ENCODE results near the gene LAMC3. TPM values are rescaled to one million over a fixed set of nuclear protein-coding genes. Genes with fewer than 3 reads are reported as not detected.

The LAMC3 gene
- total and polyA plus RNA-seq, 2 experiments from 2014 or later: not detected

GRCh38 chr9:131028221-131028884, 19.4 kb downstream of the LAMC3 start:
- Histone ChIP-seq H3K4me3 (no peak overlapping the region), H3K27me3 (replicated peaks; ENCODE audit: insufficient read depth) (peaks cover 7% of the 10 kb centered on the region; the same call in 1 of the 2 replicates), H4K20me1 (ENCODE audit: insufficient read depth) (no peaks in the 10 kb centered on the region), H3K4me2 (ENCODE audit: unreplicated experiment) (no peak overlapping the region), H3K36me3 (ENCODE audit: low read depth) (no peaks in the 10 kb centered on the region), H3F3A (ENCODE audit: insufficient read depth) (no peaks in the 10 kb centered on the region), H3K4me1 (ENCODE audit: insufficient read depth) (no peaks in the 10 kb centered on the region), H3K79me2 (ENCODE audit: insufficient read depth) (no peaks in the 10 kb centered on the region), H3K9me3 (ENCODE audit: low read depth) (no peaks in the 10 kb centered on the region), H3K9ac (no peak overlapping the region), H3K27ac (no peak overlapping the region), H2AFZ (no peak overlapping the region), H3K9me2 (ENCODE audit: insufficient read depth) (no peaks in the 10 kb centered on the region)
- TF ChIP-seq EZH2 (IDR thresholded peaks at IDR 0.05; ENCODE audit: insufficient read depth, poor library complexity, severe bottlenecking): no peak
- no peak for TF ChIP-seq EZH2phosphoT487 (IDR thresholded peaks at IDR 0.05; ENCODE audit: insufficient read depth, low read depth)
- WGBS, 2 experiments (ENCODE audit: low coverage in 1 of 2, low lambda C conversion rate in 2 of 2, missing lambda C conversion rate in 2 of 2): 60% methylated on average over 24 of the region's 24 CpGs
- DNase-seq: no peak
- in situ Hi-C loops (cut with MboI): no loop called here

GRCh38 chr9:131028931-131029573, 20.1 kb downstream of the LAMC3 start:
- Histone ChIP-seq H3F3A (ENCODE audit: insufficient read depth) (no peaks in the 10 kb centered on the region), H3K27me3 (replicated peaks; ENCODE audit: insufficient read depth) (peaks cover 7% of the 10 kb centered on the region; the same call in 1 of the 2 replicates), H3K4me1 (ENCODE audit: insufficient read depth) (no peaks in the 10 kb centered on the region), H2AFZ (no peak overlapping the region), H3K9me2 (ENCODE audit: insufficient read depth) (no peaks in the 10 kb centered on the region), H3K9ac (no peak overlapping the region), H3K36me3 (ENCODE audit: low read depth) (no peaks in the 10 kb centered on the region), H3K27ac (no peak overlapping the region), H3K4me2 (ENCODE audit: unreplicated experiment) (no peak overlapping the region), H4K20me1 (ENCODE audit: insufficient read depth) (no peaks in the 10 kb centered on the region), H3K4me3 (no peak overlapping the region), H3K9me3 (ENCODE audit: low read depth) (no peaks in the 10 kb centered on the region), H3K79me2 (ENCODE audit: insufficient read depth) (no peaks in the 10 kb centered on the region)
- in situ Hi-C loops (cut with MboI): no loop called here
- WGBS, 2 experiments (ENCODE audit: low coverage in 1 of 2, low lambda C conversion rate in 2 of 2, missing lambda C conversion rate in 2 of 2): 75 to 77% methylated on average over 14 of the region's 14 CpGs
- TF ChIP-seq EZH2 (IDR thresholded peaks at IDR 0.05; ENCODE audit: insufficient read depth, poor library complexity, severe bottlenecking): no peak
- no peak for TF ChIP-seq EZH2phosphoT487 (IDR thresholded peaks at IDR 0.05; ENCODE audit: insufficient read depth, low read depth)
- no peak for DNase-seq

- Histone ChIP-seq H3K4me3 (no peak overlapping the region), H3K4me2 (ENCODE audit: unreplicated experiment) (no peak overlapping the region), H3K9me3 (ENCODE audit: low read depth) (no peaks in the 10 kb centered on the region), H3K4me1 (ENCODE audit: insufficient read depth) (no peaks in the 10 kb centered on the region), H3K9me2 (ENCODE audit: insufficient read depth) (no peaks in the 10 kb centered on the region), H3K27ac (no peak overlapping the region), H3K27me3 (replicated peaks; ENCODE audit: insufficient read depth) (peaks cover 7% of the 10 kb centered on the region; the same call in 1 of the 2 replicates), H3F3A (ENCODE audit: insufficient read depth) (no peaks in the 10 kb centered on the region), H3K36me3 (ENCODE audit: low read depth) (no peaks in the 10 kb centered on the region), H2AFZ (no peak overlapping the region), H3K9ac (no peak overlapping the region), H3K79me2 (ENCODE audit: insufficient read depth) (no peaks in the 10 kb centered on the region), H4K20me1 (ENCODE audit: insufficient read depth) (no peaks in the 10 kb centered on the region)
- 33 to 49% methylated on average over 3 of the region's 3 CpGs for WGBS, 2 experiments (ENCODE audit: low coverage in 1 of 2, low lambda C conversion rate in 2 of 2, missing lambda C conversion rate in 2 of 2)
- in situ Hi-C loops (cut with MboI): no loop called here
- TF ChIP-seq EZH2phosphoT487 (IDR thresholded peaks at IDR 0.05; ENCODE audit: insufficient read depth, low read depth) (no peak), EZH2 (IDR thresholded peaks at IDR 0.05; ENCODE audit: insufficient read depth, poor library complexity, severe bottlenecking) (no peak)
- DNase-seq: no peak
Measured at GRCh38 chr9:131029574-131029952, 20.6 kb downstream of the LAMC3 start.

- peaks cover 7% of the 10 kb centered on the region; the same call in 1 of the 2 replicates for H3K27me3 ChIP-seq (replicated peaks; ENCODE audit: insufficient read depth)
- no peak for DNase-seq
- TF ChIP-seq EZH2 (IDR thresholded peaks at IDR 0.05; ENCODE audit: insufficient read depth, poor library complexity, severe bottlenecking): no peak
- TF ChIP-seq EZH2phosphoT487 (IDR thresholded peaks at IDR 0.05; ENCODE audit: insufficient read depth, low read depth): no peak
- H4K20me1 ChIP-seq (ENCODE audit: insufficient read depth): no peaks in the 10 kb centered on the region
- 70 to 71% methylated on average over 13 of the region's 13 CpGs for WGBS, 2 experiments (ENCODE audit: low coverage in 1 of 2, low lambda C conversion rate in 2 of 2, missing lambda C conversion rate in 2 of 2)
- in situ Hi-C loops (cut with MboI): no loop called here
- H3F3A ChIP-seq (ENCODE audit: insufficient read depth): no peaks in the 10 kb centered on the region
- no peaks in the 10 kb centered on the region for H3K79me2 ChIP-seq (ENCODE audit: insufficient read depth)
- no peak overlapping the region for H3K4me3 ChIP-seq
- H3K4me1 ChIP-seq (ENCODE audit: insufficient read depth): no peaks in the 10 kb centered on the region
- H3K27ac ChIP-seq: no peak overlapping the region
- H3K9me2 ChIP-seq (ENCODE audit: insufficient read depth): no peaks in the 10 kb centered on the region
- H3K36me3 ChIP-seq (ENCODE audit: low read depth): no peaks in the 10 kb centered on the region
- no peak overlapping the region for H2AFZ ChIP-seq
- no peaks in the 10 kb centered on the region for H3K9me3 ChIP-seq (ENCODE audit: low read depth)
- no peak overlapping the region for H3K4me2 ChIP-seq (ENCODE audit: unreplicated experiment)
- no peak overlapping the region for H3K9ac ChIP-seq
Measured at GRCh38 chr9:131030239-131031004, 21.4 kb downstream of the LAMC3 start.
